ENCODE data around the gene TEX28.
"Not testable (repeated sequence)": the region's sequence is repeated elsewhere in the genome, so short reads cannot be mapped to it uniquely, and the experiment has no call there.

Gene TEX28, protein sequence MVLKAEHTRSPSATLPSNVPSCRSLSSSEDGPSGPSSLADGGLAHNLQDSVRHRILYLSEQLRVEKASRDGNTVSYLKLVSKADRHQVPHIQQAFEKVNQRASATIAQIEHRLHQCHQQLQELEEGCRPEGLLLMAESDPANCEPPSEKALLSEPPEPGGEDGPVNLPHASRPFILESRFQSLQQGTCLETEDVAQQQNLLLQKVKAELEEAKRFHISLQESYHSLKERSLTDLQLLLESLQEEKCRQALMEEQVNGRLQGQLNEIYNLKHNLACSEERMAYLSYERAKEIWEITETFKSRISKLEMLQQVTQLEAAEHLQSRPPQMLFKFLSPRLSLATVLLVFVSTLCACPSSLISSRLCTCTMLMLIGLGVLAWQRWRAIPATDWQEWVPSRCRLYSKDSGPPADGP

DNA sequence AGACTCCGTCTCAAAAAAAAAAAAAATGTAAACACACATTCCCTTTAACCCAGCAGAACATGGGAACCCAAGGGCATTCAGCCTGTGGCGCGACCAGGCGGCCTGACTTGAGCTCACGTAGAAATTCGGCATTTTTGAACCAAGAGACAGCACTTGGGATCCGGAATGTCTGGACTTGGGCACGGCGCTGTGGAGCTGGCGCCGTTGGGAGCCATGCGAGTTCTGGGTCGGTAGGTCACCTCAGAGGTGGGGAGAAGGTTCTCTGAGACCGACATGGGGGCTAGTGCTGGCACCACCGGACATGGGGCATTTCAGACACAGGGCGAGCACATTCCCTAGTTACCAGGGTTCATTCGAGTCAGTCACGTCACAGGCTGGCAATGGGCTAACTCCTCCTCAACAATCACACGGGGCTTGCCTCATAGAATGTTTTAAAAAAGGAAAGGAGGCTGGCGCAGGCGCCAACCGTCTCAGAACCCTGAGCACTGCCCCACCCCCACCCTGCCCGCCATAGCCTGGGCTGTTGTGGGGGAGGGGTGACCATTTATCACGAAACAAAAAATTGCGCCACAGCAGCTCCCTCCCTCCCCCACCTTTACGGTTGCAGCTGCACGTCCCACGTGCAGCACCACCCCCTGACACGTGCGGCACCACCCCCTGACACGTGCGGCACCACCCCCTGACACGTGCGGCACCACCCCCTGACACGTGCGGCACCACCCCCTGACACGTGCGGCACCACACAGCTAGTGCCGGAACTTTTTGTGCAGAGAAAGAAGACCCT lies at the start of gene TEX28:
TEX28 (minus strand) TSS at position 334 of the 784 bp plus-strand sequence. CDS start 3,007 bp downstream, outside the sequence.
- DNase-seq (ENCODE audit: low spot score) = no peak

DNA sequence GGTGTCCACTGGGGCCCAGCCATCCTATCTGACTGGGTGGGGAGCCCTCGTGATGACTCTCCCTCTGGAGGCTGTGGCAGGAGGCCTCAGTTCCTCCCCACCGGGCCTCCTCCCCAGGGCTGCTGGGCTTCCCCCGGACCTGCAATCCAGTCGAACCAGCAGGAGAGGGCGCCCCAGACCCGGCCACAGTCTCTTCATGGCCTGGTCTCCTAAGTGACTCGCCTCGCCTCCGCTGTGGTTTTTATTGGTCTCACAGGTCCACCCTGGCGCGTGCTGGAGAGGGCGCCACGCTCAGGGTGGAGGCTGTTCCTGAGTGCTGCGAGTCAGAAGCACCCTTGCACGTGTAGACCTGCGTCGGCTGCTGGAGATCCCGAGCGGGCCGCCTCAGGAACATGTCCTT lies 48.7 kb upstream of the TEX28 start:
- not testable (repeated sequence) for DNase-seq (ENCODE audit: low spot score)

DNA sequence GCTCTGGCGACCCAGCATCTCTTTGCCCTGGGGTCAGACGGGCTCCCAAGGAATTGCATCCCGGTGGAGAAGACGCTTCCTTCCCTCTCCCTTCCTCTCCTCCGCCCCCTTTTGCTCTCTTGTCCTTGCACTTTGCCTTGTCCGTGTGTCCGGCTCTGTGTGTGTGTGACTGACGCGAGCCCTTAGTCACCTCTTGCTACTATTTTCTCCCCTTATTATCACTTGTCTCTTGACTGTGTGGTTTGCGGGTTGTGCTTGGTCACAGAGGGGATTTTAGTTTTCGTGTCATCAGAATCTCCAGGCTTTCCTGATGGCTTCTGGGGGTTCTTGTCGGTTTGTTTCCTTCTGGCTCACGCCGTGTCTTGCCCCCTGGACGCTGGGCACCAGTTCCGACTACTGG lies 48.1 kb upstream of the TEX28 start:
- DNase-seq (ENCODE audit: low spot score) = not testable (repeated sequence)

GRCh38 chrX:154341399-154342298 lies 46.7 kb upstream of the TEX28 start:
- DNase-seq (ENCODE audit: low spot score) = not testable (repeated sequence)

DNA sequence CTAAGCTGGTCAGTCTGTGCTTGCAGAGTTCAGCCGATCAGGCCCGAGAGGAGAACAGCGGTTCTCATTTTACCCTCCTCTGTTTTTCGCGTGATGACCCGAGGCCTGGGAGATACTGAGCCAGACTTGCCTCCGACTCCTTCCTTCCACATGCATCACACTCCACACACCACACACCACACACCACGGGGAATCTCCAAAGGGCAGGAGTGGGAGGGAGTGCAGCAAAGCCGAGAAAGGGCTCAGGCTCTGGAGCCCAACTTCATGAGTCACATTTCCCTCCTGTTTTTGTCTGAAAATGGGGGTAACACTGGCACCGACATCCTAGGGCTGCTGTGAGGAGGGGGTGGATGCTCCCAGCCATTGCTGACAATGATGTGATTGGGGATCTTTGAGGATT lies 39.6 kb upstream of the TEX28 start:
- DNase-seq (ENCODE audit: low spot score) = no peak

GRCh38 chrX:154333837-154334271 lies 38.9 kb upstream of the TEX28 start:
- no peak for DNase-seq (ENCODE audit: low spot score)

GRCh38 chrX:154333116-154333515 lies 38.2 kb upstream of the TEX28 start:
- no peak for DNase-seq (ENCODE audit: low spot score)

DNA sequence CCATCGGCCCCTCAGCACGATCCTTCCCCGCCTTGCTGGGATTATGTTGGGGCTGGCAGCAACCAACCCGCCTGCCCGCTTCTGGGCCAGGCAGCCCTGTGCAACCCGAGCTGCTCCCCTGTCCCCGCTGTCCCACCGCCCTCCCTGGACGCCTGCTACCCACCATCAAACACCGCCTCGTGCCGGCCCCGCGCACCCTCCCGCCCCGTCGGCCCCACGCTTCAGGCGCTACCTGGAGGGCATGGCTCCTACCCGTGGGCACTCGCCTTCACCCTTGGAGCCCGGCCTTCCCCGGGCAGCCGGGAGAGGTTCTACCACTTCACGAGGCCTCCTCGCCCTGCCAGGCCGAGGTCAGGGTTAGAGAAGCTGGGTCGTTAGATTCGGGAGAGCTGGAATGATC lies 37.6 kb upstream of the TEX28 start:
- no peak for DNase-seq (ENCODE audit: low spot score)

- DNase-seq (ENCODE audit: low spot score) = no peak
Observed at GRCh38 chrX:154329294-154329693, 34.4 kb upstream of the TEX28 start.

DNA sequence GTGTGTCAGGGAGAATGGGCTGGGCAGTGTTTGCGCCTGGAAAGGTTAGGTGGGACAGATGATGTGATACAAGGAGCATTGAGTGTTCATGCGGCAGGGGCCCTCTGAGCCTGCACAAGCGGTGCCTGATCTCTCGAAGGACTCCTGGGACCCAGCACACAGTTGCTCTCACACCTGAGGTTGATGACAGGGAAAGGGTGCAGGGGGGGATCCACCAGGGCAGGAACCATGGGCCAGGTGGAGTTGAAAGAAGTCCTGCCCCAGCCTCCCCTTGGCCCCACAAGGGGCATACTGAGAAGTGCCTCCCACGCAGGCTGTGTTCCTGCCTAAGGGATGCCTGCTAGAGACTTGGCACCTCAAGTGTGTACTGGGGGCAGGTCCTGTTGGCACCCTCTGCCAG lies 33.7 kb upstream of the TEX28 start:
- DNase-seq (ENCODE audit: low spot score) = no peak

GRCh38 chrX:154327038-154327820 lies 32.3 kb upstream of the TEX28 start:
- DNase-seq (ENCODE audit: low spot score) = no peak

DNA sequence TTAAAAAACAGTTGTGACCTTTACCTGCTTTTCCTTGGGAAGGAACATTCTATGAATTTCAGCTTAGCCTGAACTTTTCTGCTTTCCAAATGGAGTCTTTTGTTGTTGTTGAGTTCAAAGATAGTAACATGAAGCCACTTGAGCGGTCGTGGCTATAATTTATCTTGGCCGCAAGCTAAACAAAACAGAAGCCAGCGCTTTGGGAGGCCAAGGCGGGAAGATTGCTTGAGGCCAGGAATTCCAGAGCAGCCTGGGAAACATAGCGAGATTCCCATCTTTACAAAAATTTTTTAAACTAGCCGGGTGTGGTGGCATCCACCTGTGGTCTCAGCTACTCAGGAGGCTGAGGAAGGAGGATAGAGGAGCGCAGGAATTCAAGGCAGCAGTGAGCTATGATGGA lies 30.6 kb upstream of the TEX28 start:
- DNase-seq (ENCODE audit: low spot score) = no peak

- no peak for DNase-seq (ENCODE audit: low spot score)
Observed at GRCh38 chrX:154323537-154323936, 28.6 kb upstream of the TEX28 start.

DNA sequence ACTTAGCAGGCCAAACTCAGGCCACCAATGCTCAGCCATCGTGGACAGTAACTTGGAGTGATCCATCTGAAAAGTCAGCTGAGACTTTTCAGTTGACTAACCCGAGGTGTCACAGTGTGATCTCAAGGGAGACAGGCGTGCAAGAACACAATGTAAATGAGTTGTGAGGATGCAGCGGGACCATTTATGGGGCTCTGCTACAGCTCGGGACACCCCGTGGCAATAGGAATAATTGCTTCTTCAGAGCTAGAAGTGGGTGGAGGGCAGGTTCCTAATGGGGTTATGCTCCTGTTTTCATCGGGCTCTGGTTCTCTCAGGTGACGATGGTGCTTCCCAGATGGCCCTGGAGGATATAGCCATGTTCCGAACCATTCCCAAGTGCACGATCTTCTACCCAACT lies 28.0 kb upstream of the TEX28 start:
- no peak for DNase-seq (ENCODE audit: low spot score)

DNA sequence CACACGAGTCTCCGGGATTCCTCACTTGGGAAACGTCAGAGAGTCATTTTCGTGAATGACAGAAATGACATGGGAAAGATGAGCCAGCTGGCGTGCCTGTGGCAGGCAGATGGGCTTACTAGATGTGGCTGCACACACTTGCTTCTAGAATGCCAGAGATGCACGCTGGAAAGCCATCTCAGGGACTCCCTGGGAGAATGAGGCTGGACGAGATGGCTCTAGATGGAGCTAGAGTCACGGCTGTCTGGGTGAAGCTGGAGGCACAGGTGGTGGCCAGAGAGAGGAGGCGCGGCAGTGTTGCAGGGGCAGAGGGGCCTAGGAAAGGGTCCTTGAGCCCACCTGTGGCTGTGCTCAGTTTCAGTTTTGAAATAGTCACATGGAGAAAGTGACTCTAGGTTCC lies 26.7 kb upstream of the TEX28 start:
- peak; percentile 37 for DNase-seq (ENCODE audit: low spot score)

DNA sequence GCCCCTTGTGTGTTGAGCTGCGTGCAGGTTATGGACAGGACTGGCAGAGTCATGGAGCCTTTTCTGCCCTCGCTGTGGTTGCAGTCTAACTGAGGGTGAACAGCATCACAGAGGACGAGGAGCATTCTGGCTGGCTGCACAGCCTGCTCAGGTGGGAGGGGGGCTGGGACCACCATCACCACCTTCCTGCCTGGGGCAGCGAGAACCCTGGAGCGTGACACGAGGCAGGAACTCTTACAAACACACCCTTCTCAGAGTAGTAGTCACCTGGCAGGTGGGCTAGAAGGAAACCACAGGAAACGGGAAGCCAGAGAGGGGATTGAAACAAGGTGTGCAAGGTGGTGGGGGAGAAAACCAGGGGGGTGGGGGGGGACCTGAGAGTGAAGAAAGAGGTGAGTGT lies 26.2 kb upstream of the TEX28 start:
- DNase-seq (ENCODE audit: low spot score) = no peak

DNA sequence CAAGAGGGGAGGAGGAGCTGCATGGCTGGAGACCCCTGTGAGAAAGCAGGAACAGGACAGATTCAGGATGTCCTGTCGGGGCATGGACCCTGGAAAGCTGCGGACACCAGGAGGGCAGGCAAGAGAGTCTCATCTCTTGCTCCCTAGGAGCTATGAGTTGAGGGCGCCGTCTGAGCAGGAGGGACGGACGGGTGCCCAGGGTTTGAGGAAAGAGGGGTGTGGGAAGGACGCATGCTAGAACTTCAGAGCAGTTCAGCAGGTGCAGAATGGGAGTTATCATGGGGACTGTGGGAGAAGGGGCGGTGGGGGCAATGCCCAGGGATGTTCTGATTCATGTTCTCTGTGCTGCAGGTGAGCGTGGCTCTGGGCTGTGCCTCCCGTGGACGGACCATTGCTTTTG lies 25.5 kb upstream of the TEX28 start:
- no peak for DNase-seq (ENCODE audit: low spot score)

DNA sequence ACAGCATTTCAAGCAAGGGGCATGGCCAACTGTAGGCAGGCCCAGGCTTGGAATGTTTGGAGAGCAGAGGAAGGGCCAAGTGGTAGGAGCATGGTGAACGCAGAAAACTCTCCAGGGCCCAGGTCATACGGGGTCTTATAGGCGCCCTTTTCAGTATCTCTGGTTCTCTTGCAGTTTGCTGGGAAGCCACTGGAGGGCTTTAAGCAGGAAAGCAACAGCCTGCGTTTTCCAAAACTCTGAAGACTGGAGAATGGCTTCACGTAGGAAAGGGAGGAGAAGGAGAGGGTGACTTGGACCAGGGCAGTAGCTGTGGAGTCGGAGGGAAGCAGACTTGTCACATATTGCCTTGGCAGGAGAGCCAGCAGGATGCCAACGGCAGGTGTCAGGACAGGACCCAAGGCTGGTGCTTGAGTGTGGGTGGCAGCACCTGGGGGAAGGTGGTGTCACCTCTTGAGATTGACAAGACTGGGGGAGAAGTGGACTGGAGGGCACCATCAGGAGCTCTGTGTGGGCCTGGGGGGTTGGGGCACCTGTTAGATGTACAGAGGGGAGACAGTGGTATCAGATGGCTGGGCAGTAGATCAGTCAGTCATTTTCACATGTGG lies 22.6 kb upstream of the TEX28 start:
- peak; percentile 35 for DNase-seq (ENCODE audit: low spot score)

DNA sequence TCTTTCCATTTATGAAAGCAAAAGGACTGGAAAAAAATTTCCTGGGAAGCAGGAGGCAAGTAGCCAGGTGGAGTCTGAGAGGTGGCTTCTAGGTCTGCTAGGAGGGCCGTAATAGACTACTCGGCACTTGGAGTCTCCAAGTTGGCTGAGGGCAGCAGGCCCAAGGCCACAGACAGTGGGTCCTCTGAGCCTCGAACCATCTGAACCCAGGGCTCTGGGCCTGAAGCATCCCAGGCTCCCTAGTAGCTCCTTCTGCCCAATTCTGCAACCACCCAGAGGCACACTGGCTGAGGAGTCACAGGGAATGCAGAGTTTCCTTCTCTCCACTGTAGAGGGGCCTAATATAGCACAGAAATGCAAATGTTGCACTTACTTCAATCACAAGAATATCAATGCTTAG lies 20.5 kb upstream of the TEX28 start:
- no peak for DNase-seq (ENCODE audit: low spot score)

DNA sequence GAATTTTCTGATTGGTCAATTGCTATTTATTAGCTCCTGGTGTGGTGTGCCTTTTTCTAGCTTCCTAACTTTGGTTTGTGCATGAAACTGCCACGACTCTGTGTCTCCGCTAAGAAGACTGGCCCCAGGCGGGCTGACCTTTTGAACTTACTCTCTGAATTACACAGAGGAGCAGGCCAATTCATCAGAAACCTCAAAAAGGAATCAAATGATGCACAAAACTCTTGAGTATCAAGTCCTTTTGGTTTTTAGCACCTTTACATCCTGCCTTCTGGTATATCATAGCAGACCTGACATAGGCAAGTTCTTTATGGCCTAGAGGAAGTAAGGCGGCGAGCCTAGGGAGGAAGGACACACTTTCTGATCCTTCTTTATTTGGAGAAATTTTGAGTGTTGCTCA lies 18.2 kb upstream of the TEX28 start:
- DNase-seq (ENCODE audit: low spot score) = no peak

DNA sequence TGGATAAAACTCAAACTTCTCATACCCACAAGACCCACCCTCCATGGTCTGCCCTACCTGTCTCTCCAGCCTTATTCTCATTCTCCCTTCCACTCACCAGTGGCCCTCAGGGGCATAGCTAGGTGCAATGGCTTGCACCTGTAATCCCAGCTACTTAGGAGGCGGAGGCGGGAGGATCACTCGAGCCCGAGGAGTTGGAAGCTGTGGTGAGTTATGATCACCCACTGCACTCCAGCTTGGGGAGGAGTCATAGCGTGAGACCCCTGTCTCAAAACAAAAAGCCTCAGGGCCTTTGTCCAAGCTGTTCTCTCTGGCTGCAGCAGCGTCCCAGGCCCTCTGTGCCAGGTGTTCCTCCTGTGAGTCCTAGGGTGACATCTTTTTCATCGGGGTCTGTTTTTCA lies 17.2 kb upstream of the TEX28 start:
- no peak for DNase-seq (ENCODE audit: low spot score)
